HK-2 (cell line): Measurements from ENCODE around the gene ATP13A1.
A peak's percentile ranks its signal among the peaks of the same experiment; 100 is the strongest.
"Not testable (repeated sequence)": the region's sequence is repeated elsewhere in the genome, so short reads cannot be mapped to it uniquely, and the experiment has no call there.

ENCODE experiments used
- DNase-seq: peaks from one replicate; pipeline ENCODE4 v3.0.0-alpha.2; 2018; ENCODE audit not compliant: unreplicated experiment

ATP13A1 gene

DNA sequence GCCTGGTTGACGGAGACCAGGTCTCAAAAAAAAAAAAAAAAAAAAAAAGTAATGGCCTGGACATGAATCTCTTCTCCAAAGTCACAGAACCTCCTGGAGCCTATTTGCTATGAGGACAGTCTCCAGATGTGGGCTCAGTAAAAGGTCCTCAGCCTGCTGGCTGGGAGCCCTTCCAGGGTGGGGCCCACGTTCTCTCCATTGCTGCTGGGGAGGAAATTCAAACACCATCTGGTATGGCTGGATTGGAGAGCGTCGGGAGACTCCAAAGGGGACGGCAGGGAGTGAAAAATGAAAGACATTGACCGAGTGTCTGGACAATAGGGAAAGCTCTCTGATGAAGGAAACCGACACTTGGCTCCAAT is 43.6 kb downstream of the ATP13A1 start:
- DNase-seq: no peak

DNA sequence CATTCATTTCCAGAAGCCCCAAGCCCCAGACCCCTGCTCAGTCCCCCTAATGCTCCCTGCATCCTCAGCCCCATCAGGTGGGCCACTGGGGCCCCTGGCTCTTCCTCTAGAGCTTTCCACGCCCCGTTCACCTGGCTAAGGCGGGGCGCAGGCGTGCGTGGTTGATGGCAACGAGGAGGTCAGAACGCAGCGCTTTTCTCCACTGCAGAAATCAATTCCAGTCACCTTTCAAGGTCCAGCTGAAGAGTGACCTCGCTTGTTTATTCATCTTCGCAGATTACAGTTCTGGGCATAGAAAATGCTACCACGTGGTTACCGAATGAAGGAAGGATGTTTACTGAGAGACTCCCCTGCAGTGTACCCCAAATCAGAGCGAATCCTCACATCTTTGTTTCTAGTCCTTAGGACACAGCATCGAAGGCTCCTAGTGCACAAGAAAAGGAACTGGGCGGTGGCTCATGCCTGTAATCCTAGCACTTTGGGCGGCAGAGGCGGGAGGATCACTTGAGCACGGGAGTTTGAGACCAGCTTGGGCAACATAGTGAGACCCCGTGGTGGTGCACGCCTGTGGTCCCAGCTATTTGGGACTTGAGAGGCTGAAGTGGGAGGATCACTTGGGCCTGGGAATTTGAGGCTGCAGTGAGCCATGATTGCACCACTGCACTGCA is 44.2 kb downstream of the ATP13A1 start:
- no peak for DNase-seq

DNA sequence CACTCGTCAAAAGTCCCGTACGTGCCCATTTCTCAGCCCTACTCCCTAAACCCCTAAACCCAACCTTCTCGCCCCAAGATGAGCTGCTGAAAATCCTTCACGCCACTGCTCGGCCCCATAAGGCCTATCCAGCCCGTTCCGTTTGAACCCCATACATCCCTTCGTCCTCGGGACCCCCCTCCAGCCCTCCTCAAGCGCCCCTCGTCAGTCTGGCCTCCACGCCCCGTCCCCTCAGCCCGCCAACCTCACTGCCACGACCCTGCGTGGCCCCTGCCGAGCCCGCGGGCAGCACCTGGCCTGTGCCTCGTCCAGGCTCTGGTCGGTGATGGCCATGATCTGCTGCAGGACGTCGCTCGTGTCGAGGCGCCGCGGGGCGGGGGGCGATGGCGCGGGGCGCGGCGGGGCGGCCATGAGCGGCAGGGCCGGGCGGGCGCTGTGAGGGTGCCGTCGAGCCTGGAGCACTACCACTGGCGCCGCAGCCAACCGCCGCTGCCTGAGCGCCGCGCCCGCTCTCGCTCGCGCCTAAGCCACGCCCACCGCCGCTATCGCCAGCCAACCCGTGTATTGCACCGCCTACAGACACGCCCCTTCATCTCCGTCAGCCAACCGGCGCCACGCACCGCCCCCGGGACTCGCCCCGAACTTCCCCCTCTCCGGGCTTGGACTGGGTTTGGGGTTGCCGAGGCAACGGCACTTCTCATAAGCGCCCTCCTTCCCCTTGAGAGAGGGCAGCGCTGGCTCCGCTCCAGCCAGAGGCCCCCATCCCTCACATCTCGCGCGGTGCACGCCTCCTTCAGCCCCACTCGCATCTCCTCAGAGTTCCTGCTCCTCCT is 45.0 kb downstream of the ATP13A1 start, which contains the start of gene PBX4:
Gene PBX4 (minus strand): TSS at position 469 of the 833 bp plus-strand sequence. CDS start 58 bp downstream, at position 411.
- DNase-seq: peak; percentile 97

DNA sequence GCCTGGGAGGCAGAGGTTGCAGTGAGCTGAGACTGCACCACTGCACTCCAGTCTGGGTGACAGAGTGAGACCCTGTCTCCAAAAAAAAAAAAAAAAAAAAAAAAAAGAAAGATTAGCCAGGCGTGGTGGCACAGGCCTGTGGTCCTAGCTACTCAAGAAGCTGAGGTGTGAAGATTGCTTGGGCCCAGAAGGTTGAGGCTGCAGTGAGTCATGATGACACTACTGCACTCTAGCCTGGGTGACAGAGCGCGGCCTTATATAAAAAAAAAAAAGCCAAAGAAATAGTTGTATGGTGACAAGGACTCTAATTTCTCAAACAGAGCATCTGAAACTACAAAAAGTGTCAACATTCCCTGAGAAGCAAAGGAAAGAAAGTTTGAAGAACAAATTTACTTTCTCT is 48.4 kb downstream of the ATP13A1 start:
- peak; percentile 60 for DNase-seq

DNA sequence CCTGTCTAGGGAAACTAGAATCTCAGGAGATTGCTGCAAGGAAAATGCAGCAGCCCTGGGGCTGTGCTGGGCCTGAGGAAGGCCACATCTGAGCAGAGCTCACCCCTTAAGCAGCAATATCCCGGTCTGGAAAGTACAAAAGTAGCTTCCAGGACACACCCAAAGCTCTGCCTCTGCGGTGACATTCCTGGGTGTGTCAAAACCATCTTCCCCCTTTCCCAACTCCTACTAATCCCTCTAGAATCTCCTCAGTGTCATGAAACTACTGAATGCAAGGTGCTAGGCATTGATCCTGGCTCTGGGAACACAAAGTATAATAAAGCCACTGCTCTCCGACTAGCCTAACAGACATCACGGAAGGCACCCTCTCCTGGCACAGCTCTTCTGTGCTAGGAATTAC is 50.0 kb downstream of the ATP13A1 start:
- no peak for DNase-seq

- no peak for DNase-seq
These were observed 52.9 kb downstream of the ATP13A1 start for GRCh38 chr19:19610376-19611202.

DNA sequence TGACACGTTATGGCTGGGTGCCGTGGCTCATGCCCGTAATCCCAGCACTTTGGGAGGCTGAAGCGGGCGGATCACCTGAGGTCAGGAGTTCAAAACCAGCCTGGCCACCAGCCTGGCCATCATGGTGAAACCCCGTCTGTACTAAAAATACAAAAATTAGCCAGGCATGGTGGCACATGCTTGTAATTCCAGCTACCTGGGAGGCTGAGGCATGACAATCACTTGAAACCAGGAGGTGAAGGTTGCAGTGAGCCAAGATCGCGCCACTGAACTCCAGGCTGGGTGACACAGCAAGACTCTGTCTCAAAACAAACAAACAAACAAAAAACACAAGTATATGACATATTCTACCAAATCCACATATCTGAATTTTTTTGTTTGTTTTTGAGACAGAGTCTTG is 56.8 kb downstream of the ATP13A1 start:
- not testable (repeated sequence) for DNase-seq

DNA sequence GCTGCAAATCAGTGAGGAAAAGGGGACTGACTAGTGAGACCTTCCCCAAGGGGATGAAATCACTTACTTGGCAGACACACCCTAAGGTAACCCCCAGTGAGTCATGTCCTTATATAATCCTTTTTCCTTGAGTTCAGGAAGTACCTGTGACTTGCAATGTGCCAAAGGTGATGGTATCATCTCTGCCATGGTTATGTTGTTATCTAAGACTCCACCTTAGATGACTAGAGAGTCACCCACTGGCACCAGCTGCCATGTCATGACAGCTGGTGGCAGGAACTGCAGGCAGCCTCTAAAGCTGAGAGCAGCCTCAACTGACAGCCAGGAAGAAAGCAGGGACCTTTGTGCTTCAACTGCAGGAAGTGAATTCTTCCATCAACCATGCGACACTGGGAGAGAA is 57.5 kb downstream of the ATP13A1 start:
- DNase-seq: no peak

DNA sequence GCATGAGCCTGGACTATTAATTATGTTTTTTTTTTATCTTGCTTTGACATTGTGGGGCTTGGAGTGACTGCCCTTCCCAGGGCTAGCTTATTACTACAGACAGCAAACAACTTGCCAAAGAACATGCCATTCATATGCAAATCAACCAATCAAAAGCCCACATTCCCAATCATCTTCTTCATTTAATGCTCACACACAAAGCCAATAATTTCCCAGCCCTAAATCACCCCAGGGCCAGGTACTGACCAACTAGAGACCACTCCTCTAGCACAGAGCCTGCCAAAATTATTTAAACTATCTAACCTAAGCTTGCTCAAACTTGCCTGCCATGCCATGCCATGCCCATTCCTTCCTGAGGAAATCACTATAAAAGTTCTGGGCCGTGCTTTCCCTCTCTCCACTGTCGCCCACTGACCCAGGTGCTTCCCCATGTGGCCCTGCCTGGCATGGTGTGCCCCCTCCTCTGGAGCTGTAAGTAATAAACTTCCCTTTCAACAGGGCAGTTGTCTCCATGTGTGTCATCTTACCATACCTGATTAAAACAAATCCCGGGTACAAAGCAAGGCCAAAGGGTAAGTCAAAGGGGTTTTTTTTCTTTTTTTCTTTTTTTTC is 60.7 kb downstream of the ATP13A1 start:
- no peak for DNase-seq

- no peak for DNase-seq
These were observed 61.3 kb downstream of the ATP13A1 start for GRCh38 chr19:19602136-19602712.

DNA sequence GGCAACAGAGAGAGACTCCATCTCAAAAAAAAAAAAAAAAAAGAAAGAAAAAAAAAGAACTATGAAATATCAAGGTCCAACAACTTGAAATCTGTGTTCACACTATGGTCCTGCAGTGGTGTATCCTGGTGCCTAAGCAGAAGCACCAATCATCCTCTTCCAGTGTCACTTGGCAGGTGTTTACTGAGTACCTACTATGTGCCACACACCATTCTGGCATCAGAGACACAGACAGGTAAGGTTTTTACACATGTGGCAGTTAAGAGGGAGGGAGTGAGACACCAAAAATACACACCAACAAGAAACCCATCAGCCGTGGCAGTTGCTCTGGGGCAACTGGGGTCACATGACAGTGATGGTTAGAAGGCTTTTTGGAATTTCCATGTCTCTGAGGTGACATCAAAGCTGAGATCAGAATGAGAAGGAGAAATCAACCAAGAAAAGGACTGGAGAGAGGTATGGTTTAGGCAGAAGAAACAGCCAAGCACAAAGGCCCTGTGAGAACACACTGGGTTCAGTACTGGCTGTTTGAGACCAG is 62.6 kb downstream of the ATP13A1 start:
- no peak for DNase-seq

DNA sequence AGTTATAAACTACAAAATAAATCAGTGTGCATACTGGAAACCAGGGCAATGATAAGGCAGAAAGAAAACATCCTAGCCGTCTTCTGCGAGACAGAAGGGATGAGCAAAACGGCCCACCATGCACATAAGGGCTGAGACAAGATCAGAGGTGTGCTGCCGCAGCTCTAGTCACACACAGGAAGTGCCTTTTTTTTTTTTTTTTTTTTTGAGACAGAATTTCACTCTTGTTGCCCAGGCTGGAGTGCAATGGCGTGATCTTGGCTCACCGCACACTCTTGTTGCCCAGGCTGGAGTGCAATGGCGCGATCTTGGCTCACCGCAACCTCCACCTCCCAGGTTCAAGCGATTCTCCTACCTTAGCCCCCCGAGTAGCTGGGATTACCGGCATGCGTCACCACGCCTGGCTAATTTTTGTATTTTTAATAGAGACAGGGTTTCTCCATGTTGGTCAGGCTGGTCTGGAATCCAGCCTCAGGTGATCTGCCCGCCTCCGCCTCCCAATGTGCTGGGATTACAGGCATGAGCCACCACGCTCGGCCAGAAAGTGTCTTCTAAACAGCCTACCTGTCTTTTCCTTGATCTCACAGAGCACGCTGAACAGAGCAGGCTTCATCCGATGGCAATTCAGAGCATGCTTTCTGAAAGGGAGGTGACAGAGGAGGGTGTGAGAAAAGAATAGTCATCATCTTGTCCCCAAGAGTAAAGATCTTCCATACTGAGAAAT is 64.6 kb downstream of the ATP13A1 start:
- not testable (repeated sequence) for DNase-seq

GRCh38 chr19:19597809-19598306 is 65.6 kb downstream of the ATP13A1 start:
- DNase-seq: peak; percentile 44
